Measurements from ENCODE around the gene STX7.

- TF ChIP-seq ZFP30 (CRISPR knock-in tag; IDR thresholded peaks at IDR 0.05) (no peak), CSRNP3 (CRISPR knock-in tag; IDR thresholded peaks at IDR 0.05) (no peak)
- TF ChIP-seq, protein P1, sequence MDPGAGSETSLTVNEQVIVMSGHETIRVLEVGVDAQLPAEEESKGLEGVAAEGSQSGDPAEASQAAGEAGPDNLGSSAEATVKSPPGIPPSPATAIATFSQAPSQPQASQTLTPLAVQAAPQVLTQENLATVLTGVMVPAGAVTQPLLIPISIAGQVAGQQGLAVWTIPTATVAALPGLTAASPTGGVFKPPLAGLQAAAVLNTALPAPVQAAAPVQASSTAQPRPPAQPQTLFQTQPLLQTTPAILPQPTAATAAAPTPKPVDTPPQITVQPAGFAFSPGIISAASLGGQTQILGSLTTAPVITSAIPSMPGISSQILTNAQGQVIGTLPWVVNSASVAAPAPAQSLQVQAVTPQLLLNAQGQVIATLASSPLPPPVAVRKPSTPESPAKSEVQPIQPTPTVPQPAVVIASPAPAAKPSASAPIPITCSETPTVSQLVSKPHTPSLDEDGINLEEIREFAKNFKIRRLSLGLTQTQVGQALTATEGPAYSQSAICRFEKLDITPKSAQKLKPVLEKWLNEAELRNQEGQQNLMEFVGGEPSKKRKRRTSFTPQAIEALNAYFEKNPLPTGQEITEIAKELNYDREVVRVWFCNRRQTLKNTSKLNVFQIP (CRISPR knock-in tag; IDR thresholded peaks at IDR 0.05; ENCODE audit: borderline replicate concordance, low read depth), result no peak
- TF ChIP-seq, protein P2, sequence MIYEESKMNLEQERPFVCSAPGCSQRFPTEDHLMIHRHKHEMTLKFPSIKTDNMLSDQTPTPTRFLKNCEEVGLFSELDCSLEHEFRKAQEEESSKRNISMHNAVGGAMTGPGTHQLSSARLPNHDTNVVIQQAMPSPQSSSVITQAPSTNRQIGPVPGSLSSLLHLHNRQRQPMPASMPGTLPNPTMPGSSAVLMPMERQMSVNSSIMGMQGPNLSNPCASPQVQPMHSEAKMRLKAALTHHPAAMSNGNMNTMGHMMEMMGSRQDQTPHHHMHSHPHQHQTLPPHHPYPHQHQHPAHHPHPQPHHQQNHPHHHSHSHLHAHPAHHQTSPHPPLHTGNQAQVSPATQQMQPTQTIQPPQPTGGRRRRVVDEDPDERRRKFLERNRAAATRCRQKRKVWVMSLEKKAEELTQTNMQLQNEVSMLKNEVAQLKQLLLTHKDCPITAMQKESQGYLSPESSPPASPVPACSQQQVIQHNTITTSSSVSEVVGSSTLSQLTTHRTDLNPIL (CRISPR knock-in tag; IDR thresholded peaks at IDR 0.05; ENCODE audit: low read depth), result no peak
Observed at GRCh38 chr6:132525866-132526265, 12.9 kb upstream of the STX7 start.

Data from SK-N-SH treated with all-trans-retinoic acid at 6 μM for 48 hours (cell line).